GM19452 (cell line): ENCODE results near the gene MAPK9.

Experiments
- ATAC-seq: cut with Tn5 transposase; IDR thresholded peaks from one replicate; pipeline ENCODE4 v1.9.1; 2021; ENCODE audit not compliant: unreplicated experiment

MAPK9 gene

DNA sequence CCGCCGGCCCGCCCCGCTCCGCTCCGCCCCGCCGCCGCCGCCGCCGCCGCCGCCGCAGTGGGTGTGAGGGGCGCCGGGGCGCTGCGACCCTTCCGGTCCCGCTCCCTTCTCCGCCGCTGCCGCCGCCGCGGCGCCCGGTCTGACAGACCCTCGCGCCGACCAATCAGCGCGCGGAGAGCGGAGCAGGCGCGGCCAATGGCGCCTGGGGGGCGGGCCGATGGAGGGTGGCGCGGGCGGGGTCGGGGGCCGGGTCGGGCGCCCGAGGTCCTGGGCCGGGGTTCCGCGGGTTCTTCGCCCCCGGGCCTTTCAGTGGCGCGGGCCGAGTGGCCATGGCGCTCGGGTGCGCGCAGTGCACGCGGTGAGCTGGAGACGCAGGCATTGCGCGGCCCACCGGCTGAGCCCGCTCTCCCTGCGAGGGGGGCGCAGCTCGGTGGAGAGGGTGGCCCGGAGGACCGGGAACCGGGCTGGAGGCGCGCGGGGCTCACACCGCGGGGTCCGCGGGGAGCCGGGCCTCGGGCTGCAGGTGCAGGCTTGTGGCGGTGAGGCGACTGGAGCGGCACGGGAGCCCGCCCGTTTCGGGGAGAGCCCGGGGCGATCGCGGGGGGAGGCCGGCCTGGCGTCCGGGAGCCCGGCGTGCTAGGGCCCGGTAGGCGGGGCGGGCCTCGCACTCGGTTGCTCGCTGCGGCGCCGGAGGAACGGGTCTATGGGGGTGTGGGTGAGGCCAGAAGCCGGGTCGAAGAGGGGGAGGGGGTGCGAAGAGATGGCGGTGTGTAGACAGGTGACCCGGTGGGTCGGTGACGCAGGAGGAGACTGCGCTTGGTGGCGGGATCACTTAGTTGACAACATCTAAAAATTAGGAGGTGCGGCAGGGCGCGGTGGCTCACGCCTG is at the start of gene MAPK9:
Gene MAPK9, minus strand, starts transcription at position 141 of the 889 bp plus-strand sequence. CDS start 11,522 bp downstream, outside the sequence.
- ATAC-seq: peak; percentile 84

DNA sequence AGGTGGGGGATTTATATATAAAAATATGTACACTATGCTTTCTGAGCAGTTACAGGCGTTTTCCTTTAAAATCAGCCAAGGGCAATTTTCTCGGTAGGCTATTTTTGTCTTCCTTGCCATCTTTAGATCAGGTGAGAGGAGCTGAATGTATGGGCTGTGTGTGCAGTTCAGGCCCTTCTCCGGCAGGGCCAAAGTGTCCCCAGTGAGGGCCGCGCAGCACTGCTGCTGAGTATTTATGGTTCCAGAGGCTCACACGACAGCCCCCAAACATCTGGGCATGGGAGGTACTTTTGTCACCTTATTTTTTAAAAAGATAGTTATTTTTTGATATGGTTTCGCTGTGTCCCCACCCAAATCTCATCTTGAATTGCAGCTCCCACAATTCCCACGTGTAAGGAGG is 49.7 kb upstream of the MAPK9 start:
- no peak for ATAC-seq

DNA sequence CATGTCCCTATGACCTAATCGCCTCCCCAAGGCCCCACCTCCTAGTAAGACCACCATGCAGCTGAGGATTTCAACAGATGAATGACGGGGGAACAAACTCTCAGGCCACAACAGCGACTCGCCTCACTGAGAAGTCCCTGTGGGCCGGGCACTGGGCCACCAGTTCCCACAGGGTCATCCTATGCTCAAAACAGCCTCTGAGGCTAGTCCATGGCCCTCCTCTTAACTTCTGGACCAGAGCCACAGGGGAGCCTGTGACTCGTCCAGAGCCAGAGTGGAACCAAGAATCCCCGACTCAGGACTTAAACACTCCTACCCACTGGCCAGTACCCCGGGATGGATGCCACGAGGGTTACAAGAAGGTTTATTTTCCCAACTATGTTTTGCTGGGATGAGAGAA is 49.0 kb upstream of the MAPK9 start:
- no peak for ATAC-seq

DNA sequence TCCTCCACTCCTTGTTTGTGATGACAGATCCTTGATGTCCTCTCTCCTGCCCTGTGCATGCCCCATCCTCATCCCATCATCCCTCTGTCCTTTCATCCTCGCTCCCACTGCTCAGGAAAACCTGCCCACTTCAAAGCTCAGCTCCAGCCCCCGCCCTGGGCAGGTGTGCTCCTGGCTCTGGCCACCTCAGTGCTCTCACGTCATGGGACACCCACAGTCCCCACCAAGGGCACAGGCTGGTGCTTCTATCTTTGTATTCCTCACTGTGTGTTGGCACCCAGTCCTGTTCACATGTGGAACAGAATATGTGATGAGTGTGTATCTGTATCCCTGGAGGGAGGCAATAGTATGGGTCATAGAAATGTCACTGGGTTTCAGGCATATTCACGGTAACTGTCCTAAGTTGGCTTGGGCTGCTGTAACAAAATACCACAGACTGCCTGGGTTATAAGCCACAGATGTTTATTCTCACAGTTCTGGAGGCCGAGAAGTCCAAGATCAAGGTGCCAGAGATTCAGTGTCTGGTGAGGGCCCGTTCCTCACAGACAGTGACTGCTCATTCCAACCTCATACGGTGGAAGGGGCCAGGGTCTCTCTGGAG is 47.8 kb upstream of the MAPK9 start:
- ATAC-seq: no peak

DNA sequence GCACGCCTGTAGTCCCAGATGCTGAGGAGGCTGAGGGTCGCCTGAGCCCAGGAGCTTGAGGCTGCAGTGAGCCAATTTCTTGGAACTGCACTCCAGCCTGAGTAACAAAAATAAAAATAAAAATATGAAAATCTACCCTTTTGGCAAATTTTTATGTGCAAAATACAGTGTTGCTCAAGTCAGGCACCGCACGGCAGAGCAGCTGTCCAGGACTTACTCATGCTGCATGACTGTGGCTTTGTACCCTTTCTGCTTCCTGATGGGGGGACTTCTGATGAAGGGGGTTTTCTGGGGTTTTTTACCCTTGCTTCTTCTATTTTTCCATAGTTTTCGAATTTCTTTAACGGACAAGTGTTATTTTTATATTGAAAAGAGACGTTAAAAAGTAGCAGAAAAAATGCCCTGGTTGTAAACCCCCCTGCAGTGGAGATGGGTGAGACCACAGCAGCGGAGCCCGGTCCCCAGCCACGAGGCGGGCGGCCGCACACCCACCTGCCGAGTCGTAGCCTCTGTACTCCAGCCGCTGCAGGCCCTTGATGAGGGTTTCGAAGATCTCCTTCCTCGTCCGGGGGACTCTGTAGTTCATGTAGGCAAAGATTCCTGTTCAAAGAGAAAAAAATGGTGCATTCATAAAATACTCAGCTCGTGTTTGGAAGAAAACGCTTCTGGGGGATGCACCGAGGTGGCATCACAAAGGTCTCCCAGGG is 46.3 kb upstream of the MAPK9 start:
- ATAC-seq: no peak

DNA sequence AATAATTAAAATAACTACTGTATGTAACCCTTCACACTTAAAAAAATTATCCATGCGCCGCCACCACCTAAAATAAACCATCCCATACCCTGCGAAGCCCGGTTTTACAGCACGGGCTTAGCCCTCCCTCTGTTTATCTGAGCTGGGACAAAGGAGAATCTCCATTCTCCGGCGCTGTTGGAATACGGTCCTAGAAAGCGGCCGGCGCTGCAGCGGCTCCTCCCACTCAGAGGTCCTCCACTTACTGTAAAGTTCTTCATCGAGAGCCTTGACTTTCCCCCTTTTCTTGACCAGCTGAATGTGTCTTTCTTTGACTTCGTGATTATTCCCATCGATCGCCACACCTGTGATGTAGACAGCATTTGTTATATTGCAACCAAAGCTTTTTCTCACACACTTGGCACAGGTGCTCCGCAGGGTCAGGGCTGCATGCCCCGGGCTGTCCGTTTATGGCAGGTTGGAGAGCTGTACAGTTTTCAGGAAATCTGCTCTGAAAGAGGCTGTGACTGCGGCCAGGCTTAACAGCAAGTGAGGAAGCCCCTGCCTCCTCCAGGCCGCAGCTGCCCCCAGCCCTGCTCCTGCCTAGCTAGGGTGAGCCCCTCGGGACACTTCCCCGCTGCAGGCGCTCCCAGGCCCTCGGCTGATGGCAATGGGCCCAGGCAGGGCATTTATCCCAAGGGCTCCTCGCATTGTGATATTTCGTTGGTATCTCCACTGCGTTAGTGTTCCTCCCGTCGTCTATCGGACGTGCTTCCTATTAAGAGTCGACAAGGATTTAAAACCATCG is 44.5 kb upstream of the MAPK9 start:
- no peak for ATAC-seq

DNA sequence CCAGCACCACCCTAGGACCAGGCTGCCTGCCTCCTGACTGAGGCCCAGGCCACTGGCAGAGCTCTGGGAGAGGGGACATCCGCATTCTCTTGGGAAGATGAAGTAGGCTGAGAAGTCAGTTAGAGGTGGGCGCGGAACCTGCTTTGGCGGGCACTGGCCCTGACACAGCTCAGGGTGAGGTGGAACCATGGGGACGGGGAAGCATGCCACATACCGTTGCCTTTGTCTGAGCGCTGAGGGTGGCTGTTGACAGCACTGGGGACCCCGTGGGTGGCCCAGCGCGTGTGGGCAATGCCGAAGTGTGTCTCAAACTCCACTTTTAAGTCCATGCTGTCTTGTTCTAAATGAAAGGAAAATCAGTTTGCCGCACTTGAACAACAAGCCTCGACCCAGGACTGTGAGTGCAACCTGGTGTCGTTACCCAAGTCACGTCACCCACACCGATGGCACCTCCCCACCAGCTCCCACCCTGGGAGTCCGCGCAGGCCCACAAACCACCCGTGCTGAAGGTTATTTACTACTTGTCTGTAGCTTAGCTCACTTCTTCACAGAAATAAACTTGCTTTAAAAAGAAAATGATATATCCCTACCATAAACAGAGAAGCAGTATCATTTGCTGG is 43.8 kb upstream of the MAPK9 start:
- ATAC-seq: no peak

DNA sequence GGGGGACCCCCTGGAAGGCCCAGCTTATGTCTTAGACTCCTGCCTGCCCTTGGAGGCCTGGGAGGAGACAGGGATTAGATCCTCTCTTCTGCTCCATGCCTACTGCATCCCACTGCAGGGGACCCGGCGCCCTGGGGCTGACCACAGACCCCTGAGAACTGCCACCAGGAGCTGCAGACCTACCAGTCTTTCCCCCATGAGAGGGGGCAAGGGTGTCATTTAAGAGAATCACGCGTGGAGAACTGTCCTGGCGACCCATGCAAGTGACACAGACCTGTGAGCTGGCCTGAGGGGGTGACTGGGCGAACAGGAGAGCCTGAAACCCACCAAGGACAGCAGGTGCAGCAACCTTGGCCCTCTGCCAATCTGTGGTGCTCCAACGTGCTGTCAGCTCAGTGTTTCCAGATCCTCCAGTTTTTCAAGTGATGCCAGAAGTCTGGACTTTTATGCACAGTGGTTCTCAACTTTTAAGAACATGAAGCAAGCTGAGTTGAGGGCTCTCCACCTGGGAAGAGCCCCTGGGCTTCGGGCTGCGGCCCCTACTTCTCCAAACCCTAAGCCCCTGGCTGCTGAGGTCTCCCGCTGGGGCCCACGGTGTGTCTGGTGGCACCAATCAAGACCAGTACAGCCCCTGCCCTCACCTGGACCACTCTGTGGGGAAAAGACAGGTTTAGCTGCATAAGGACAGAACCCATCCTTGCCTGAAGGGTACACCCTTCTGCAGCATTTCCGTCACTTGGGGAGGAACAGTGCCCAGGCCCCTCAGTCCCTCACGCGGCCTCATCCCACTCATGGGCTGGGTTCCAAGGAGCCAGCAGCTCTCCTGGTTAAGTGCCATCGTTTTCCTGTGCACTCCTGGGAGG is 43.1 kb upstream of the MAPK9 start:
- no peak for ATAC-seq

DNA sequence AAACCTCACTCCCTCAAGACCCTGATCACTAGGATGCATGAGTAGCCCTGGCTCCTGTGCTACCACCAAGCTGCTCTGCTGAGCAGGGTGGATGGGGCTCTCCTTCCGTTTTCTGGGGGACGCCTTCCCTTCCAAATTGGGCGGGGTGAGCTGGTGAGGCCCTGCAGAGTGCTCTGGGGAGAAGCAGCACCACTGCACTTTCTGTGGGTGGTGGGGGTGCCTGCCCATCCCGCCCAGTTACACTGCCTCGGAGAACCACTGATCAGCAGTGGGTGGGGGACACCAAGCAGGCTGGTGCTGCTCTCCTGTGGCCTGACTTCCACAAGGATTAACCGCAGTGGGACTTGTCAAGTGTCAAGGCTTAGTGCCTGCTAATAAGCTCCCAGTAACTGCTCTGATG is 42.3 kb upstream of the MAPK9 start:
- ATAC-seq: no peak

DNA sequence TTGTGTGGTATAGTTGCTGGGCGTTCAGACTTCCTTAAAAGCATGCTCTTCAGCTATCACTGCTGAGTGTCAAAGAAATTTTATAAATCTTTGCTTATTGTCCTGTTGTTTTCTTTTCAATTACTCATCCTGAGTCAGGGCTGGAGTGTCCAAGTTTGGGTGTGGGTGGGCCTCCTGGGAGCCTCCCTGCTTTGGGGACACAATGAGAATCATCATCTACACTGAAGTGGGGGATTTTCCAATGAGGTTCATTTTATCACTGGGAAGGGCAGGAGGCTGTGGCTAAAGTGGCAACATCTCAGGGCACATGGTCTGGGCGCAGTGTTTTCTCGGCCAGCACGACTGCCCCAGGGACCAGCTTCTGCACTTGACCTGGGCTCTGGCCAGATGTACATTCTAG is 41.8 kb upstream of the MAPK9 start:
- ATAC-seq: no peak

DNA sequence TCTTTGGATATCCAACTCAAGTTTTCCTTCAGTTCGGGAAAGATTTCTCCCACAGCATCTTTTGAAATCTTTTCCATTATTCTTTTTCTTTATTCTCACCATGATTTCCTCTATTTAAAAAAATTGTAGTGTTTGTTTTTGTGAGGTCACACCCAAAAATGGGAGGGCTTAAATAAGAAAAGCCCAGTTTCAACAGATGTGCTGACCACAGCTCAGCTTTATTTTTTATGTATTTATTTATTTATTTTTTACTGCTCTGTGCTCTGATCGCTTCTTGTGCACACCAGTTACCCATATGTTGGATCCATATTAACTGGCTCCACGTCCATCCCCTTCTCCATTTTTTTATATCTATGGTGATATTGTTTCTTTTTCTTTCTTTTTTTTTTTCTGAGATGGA is 41.0 kb upstream of the MAPK9 start:
- no peak for ATAC-seq

DNA sequence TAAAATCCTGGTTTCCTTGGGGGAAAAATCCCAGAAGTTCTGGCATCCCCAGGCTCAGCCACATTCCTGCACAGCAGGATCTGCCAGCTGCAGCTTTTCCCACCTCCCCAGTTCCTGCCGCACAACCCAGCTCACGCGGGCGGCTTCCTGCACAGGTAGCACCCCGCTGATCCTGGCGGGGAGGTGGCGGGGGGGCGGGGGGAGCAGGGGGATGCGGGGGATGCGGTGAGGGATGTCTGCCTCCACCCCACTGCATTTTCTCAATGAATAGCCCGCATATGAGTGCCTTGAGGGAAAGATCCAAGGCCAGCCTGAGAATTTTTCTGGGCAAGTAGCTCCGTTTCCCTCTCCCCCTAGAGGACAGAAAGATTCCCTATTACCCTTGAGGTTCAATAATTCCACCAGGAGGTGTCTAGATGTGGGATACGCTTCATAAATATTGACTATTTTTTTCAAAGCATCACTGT is 40.2 kb upstream of the MAPK9 start:
- no peak for ATAC-seq

DNA sequence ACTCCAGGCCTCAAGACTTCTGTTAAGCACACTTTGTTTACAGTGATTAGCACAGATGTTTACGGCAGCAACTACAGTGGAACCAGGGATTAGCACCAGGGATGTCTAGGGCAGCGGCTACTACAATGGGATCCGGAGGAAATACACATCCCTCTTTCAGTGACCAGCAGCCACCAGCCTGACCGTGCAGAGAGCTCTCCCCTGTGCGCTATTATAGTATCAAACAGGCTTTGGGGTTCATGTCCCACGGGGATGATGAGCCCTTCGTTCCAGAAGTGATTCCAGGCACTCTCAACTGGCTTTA is 39.7 kb upstream of the MAPK9 start:
- no peak for ATAC-seq

DNA sequence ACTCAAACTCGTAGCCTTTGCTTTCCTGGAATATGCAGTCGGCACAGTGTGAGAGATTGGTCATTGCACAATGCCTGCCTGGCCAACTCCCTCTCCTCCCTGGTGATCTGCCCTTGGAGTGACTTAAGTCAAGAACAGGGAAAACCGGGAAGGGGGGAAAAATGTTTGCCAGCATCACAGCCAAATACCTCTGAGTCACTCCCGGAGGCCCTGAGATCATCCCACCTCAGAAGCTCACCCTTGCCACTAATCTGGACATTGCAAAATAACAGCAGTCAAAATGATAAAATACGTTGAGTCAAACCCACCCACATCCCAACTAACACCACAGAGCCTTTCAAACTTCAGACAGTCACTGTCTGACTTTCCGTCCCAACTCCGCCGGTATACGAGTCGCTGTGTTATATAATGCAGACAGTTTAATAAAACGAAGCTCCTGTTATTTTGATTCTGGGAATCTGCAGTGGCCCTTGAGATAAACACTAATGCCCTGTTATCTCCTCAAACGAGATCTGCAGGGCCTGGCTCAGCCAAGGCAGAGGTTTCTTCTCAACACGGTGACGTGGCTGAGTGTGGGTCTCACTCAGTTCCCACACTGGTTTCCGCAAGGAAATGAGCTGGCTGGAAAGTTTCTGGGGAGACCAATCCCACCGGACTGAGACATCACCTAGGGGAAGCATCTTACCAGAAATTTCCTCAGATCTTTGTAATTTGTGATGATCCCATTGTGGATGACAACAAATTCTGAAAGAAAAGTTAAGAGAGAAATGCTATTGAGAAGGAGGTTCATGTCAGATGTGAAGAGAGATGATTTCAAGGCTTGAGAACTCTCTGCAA is 39.1 kb upstream of the MAPK9 start:
- ATAC-seq: no peak

DNA sequence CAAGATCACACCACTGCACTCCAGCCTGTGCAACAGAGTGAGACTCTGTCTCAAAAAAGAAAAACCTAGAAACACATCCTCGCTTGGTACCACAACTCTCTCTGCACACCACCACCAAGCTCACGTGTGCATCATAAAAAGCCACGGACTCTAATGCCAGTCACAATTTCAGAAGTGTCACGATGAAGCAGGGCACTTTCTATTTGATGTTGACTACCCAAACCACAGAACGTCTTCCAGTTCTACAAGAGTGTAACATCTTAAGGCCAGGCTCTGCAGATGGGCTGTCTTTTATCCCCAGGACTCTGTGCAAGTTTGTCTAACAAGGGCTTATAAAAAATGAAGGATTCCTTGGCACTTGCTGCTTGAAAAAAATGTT is 38.4 kb upstream of the MAPK9 start:
- ATAC-seq: no peak

DNA sequence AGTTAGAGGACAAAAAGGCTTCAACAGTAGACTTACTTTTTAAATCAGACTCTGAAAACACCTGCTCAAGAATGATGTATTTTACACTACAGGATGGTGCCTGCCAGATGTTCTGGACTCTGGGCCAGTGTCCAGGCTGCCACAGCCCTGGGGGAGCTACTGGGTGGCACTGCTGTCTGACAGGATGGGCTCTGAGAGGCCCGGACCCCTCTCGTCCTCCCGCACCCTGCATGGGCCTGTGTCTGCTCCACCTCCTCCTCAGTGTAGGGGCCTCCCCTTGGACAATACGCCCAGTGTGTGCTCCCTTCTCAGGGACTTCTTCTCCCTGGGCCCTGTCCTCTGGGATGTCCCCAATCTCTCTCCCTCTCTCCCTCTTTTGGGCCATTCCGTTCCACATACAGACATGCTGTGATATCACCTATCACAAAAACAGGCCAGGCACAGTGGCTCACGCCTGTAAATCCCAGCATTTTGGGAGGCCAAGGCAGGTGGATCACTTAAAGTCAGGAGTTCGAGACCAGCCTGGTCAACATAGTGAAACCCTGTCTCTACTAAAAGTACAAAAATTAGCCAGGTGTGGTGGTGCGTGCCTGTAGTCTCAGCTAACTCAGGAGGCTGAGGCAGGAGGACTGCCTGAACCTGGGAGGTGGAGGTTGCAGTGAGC is 37.9 kb upstream of the MAPK9 start:
- no peak for ATAC-seq

DNA sequence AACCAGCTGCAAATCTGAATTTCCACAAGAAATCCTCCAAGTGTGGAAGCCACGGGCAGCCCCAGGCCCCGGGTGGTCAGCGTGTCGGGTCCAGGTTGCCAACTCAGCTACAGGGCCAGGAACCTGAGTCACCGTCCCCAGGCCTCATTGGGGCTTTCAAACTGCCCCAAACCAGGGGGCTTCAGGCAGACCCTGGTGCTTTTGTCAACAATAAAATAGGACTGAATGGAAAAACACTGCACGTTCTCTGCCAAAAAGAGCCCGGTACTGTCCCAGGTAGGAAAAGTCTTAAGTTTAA is 37.2 kb upstream of the MAPK9 start:
- ATAC-seq: no peak

DNA sequence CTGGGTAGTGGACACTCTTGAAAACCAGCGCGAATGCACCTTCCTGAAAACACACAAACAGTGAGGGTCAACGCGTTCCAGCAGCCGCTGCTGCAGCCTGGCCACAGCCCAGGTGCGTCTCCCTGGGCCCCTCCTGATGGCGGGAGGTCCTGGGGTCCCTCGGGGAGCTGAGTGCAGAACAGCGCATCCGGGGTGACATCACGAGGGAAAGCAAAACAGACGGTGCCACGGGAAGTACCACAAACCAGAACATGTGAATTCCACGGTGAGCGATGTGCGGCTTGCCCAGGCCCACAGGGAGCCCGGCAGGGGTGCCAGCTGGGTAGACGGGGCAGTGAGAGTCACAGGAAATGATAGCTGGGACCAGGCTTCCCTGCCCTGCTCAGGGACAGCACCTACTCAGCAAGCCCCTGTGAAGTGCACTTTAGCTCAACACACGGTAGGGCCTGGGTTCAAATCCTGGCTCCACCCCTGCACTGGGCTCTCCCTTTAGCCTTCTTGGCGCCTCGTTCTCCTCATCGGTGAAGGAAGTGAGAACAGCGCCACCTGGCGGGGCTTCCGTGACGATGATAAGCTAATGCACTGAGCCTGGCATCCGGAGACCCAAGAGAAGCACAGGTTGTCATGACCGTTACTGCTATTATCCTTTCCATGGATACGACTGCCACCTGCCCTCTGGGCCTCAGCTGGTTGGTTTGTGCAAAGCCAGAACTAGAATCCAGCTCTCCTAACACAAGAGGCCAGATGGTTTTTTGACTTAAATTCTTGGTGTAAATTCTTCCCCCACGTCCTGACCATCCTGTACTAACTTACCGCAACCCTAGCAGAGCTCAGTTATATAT is 36.6 kb upstream of the MAPK9 start:
- peak; percentile 70 for ATAC-seq
